Measurements from ENCODE around the gene CD164. TPM values are rescaled to one million over a fixed set of nuclear protein-coding genes. Genes with fewer than 3 reads are reported as not detected.
"Not testable (repeated sequence)": the region's sequence is repeated elsewhere in the genome, so short reads cannot be mapped to it uniquely, and the experiment has no call there.

The CD164 gene
- total RNA-seq, 1 donor from 2014 or later: 101 TPM

GRCh38 chr6:109340811-109341210 is 41.5 kb downstream of the CD164 start:
- Histone ChIP-seq H3K27ac (no peak overlapping the region), H3K4me3 (no peak overlapping the region), H3K9me3 (no peaks in the 10 kb centered on the region), H3K4me1 (no peaks in the 10 kb centered on the region), H3K27me3 (no peaks in the 10 kb centered on the region), H3K36me3 (no peaks in the 10 kb centered on the region)
- intact Hi-C loops (cut with DNase I): no loop called here
- TF ChIP-seq CTCF (IDR thresholded peaks at IDR 0.05): no peak
- DNase-seq (ENCODE audit: low spot score in 2 of 2): no peak

- no peaks in the 10 kb centered on the region for H3K4me1 ChIP-seq
- intact Hi-C loops (cut with DNase I): no loop called here
- H3K27ac ChIP-seq: no peak overlapping the region
- H3K9me3 ChIP-seq: no peaks in the 10 kb centered on the region
- no peaks in the 10 kb centered on the region for H3K27me3 ChIP-seq
- DNase-seq (ENCODE audit: low spot score in 2 of 2): no peak
- no peak for TF ChIP-seq CTCF (IDR thresholded peaks at IDR 0.05)
- no peak overlapping the region for H3K4me3 ChIP-seq
- no peaks in the 10 kb centered on the region for H3K36me3 ChIP-seq
Measured at GRCh38 chr6:109339906-109340678, 42.2 kb downstream of the CD164 start.

GRCh38 chr6:109336221-109336961 is 45.9 kb downstream of the CD164 start:
- no peak for TF ChIP-seq CTCF (IDR thresholded peaks at IDR 0.05)
- intact Hi-C loops (cut with DNase I): no loop called here

GRCh38 chr6:109333870-109334269 is 48.4 kb downstream of the CD164 start:
- H3K4me3 ChIP-seq; H3K36me3 ChIP-seq; H3K9me3 ChIP-seq; DNase-seq (ENCODE audit: low spot score in 2 of 2); H3K4me1 ChIP-seq; H3K27ac ChIP-seq; H3K27me3 ChIP-seq; intact Hi-C loops (cut with DNase I): not testable (repeated sequence)

More at GRCh38 chr6:109336221-109336961, 45.9 kb downstream of the CD164 start:
- Histone ChIP-seq H3K4me3 (no peak overlapping the region), H3K9me3 (no peaks in the 10 kb centered on the region), H3K27me3 (no peaks in the 10 kb centered on the region), H3K27ac (no peak overlapping the region), H3K36me3 (no peaks in the 10 kb centered on the region), H3K4me1 (no peaks in the 10 kb centered on the region)
- DNase-seq (ENCODE audit: low spot score in 2 of 2): no peak

GRCh38 chr6:109332748-109333147 is 49.5 kb downstream of the CD164 start:
- TF ChIP-seq CTCF (IDR thresholded peaks at IDR 0.05): no peak
- H3K36me3 ChIP-seq: no peaks in the 10 kb centered on the region
- no peaks in the 10 kb centered on the region for H3K27me3 ChIP-seq
- H3K27ac ChIP-seq: no peak overlapping the region
- no peaks in the 10 kb centered on the region for H3K9me3 ChIP-seq
- DNase-seq (ENCODE audit: low spot score in 2 of 2): no peak
- intact Hi-C loops (cut with DNase I): no loop called here
- H3K4me1 ChIP-seq: no peaks in the 10 kb centered on the region
- no peak overlapping the region for H3K4me3 ChIP-seq

- DNase-seq (ENCODE audit: low spot score in 2 of 2): no peak
- TF ChIP-seq CTCF (IDR thresholded peaks at IDR 0.05): no peak
- Histone ChIP-seq H3K9me3 (no peaks in the 10 kb centered on the region), H3K27ac (no peak overlapping the region), H3K4me1 (no peaks in the 10 kb centered on the region), H3K36me3 (no peaks in the 10 kb centered on the region), H3K27me3 (no peaks in the 10 kb centered on the region), H3K4me3 (no peak overlapping the region)
- intact Hi-C loops (cut with DNase I): no loop called here
Measured at GRCh38 chr6:109331081-109331480, 51.2 kb downstream of the CD164 start.

Data from ascending aorta (tissue), 2 donors.